OCI-LY7 (cell line): ENCODE measurements around the gene CCL25.

Experiments
- CTCF ChIP-seq: fragments of 200-600 bp; sonication (generic); conservative IDR thresholded peaks from 2 replicates; pipeline ENCODE4 v1.5.1; 2014; ENCODE audit warnings: mild to moderate bottlenecking, antibody characterized with exemption, low read length, moderate library complexity, mixed read lengths
- EZH2phosphoT487 ChIP-seq: fragments of 200-600 bp; sonication (generic); IDR thresholded peaks from 2 replicates; pipeline ENCODE4 v1.6.1; 2018; ENCODE audit warnings: low read depth, borderline replicate concordance, mild to moderate bottlenecking, mixed run types, antibody characterized with exemption, low read length, moderate library complexity, mixed read lengths

GRCh38 chr19:8083141-8083540 lies 30.6 kb downstream of the CCL25 start:
- TF ChIP-seq CTCF (no peak), EZH2phosphoT487 (no peak)
